HCT116 (cell line): ENCODE data around the gene CAMKK1. TPM values are rescaled to one million over a fixed set of nuclear protein-coding genes. Genes with fewer than 3 reads are reported as not detected.

Source experiments
- ATAC-seq: fragments of 200-7000 bp; cut with Tn5 transposase; 2 replicates; pipeline ENCODE4 v1.9.1; 2020; ENCODE audit warnings: mild to moderate bottlenecking, moderate library complexity
- BruUV-seq: library from RNA; stranded (reverse); fragments of 400-500 nt; replicated peaks from 2 replicates; lab custom pipeline; 2021; lab: Mats Ljungman, UMichigan
- CTCF ChIA-PET: fragments of 300-600 bp; sonication (Branson Sonifier 250); formaldehyde crosslinking; loops from one replicate; lab custom pipeline; 2021; ENCODE audit warnings: antibody characterized with exemption; lab: Charles Lee
- POLR2A ChIA-PET: fragments of 300-600, 350-600 bp; sonication (Branson Sonifier 250); formaldehyde crosslinking; loops from one replicate; lab custom pipeline; 2021; ENCODE audit warnings: antibody characterized with exemption; lab: Charles Lee
- RAD21 ChIA-PET, 2 experiments: fragments of 300-600 bp; sonication (Branson Sonifier 250); formaldehyde crosslinking; loops; one replicate each; lab custom pipeline; 2023; ENCODE audit warnings: low total read pairs in 2 of 2; ENCODE audit not compliant: uncharacterized antibody in 2 of 2, unreplicated experiment in 2 of 2, low non-redundant PET in 1 of 2; lab: Charles Lee
- DNase-seq: peaks from one replicate; pipeline ENCODE4 v3.0.0-alpha.2; 2010; ENCODE audit warnings: low read depth, low spot score
- H2AFZ ChIP-seq: fragments of 200-600 bp; shearing (Covaris generic), sonication (generic); 2 replicates; pipeline ENCODE4 v1.6.1; 2017; ENCODE audit warnings: low read depth, mixed run types, mixed read lengths, antibody characterized with exemption, low read length; ENCODE audit not compliant: poor library complexity, severe bottlenecking
- H3K27ac ChIP-seq: 2 replicates; pipeline ENCODE4 v1.5.1; 2012; ENCODE audit warnings: low read depth, low read length
- H3K27me3 ChIP-seq: fragments of 200-600 bp; sonication (generic); 2 replicates; pipeline ENCODE4 v1.6.1; 2016; ENCODE audit warnings: mixed run types, low read length, mixed read lengths; ENCODE audit not compliant: insufficient read depth
- H3K36me3 ChIP-seq, 2 experiments: fragments of 200-500 bp in 1 of 2; fragments of 200-600 bp in 1 of 2; sonication (Bioruptor generic) in 1 of 2; sonication (generic) in 1 of 2; 2 replicates each; pipeline versions ENCODE4 v1.5.1 to v1.6.1; 2014 to 2016; ENCODE audit warnings: low read length in 2 of 2, inconsistent platforms in 1 of 2, mixed read lengths in 1 of 2, mixed run types in 1 of 2; ENCODE audit not compliant: insufficient read depth in 2 of 2, control insufficient read depth in 1 of 2
- H3K4me1 ChIP-seq, 2 experiments: fragments of 200-600 bp in 1 of 2; sonication (generic) in 1 of 2; 2 replicates each; pipeline versions ENCODE4 v1.5.1 to v1.6.1; 2012 to 2017; ENCODE audit warnings: low read length in 2 of 2, inconsistent platforms in 1 of 2, mild to moderate bottlenecking in 1 of 2, mixed read lengths in 1 of 2, mixed run types in 1 of 2, moderate library complexity in 1 of 2; ENCODE audit not compliant: insufficient read depth in 2 of 2, control insufficient read depth in 1 of 2
- H3K4me2 ChIP-seq: fragments of 200-600 bp; sonication (generic); 2 replicates; pipeline ENCODE4 v1.6.1; 2017; ENCODE audit warnings: mixed run types, low read length, mixed read lengths
- H3K4me3 ChIP-seq, 2 experiments: fragments of 200-600 bp in 1 of 2; sonication (generic) in 1 of 2; replicated peaks in 1 of 2; 2 replicates each; pipeline ENCODE4 v1.5.1; 2011 to 2016; ENCODE audit warnings: low read length in 2 of 2, control low read depth in 1 of 2, low read depth in 1 of 2, mild to moderate bottlenecking in 1 of 2, mixed read lengths in 1 of 2, mixed run types in 1 of 2
- H3K79me2 ChIP-seq: fragments of 200-600 bp; sonication (generic); 2 replicates; pipeline ENCODE4 v1.6.1; 2017; ENCODE audit warnings: mild to moderate bottlenecking, mixed run types, low read length, moderate library complexity, mixed read lengths; ENCODE audit not compliant: insufficient read depth
- H3K9ac ChIP-seq: fragments of 200-600 bp; sonication (generic); 2 replicates; pipeline ENCODE4 v1.6.1; 2016; ENCODE audit warnings: low read length, mixed read lengths
- H3K9me2 ChIP-seq: fragments of 200-600 bp; sonication (generic), shearing (Covaris generic); 2 replicates; pipeline ENCODE4 v1.6.1; 2017; ENCODE audit warnings: mixed run types, mild to moderate bottlenecking, moderate library complexity; ENCODE audit not compliant: insufficient read depth
- H3K9me3 ChIP-seq, 2 experiments: fragments of 200-500 bp in 1 of 2; fragments of 200-600 bp in 1 of 2; sonication (Bioruptor generic) in 1 of 2; sonication (generic) in 1 of 2; 2 replicates each; pipeline ENCODE4 v1.6.1; 2014 to 2017; ENCODE audit warnings: low read length in 2 of 2, mixed read lengths in 2 of 2, inconsistent platforms in 1 of 2, low read depth in 1 of 2, mild to moderate bottlenecking in 1 of 2, mixed run types in 1 of 2, moderate library complexity in 1 of 2; ENCODE audit not compliant: control insufficient read depth in 1 of 2, insufficient read depth in 1 of 2
- H4K20me1 ChIP-seq: fragments of 200-600 bp; sonication (generic), shearing (Covaris generic); 2 replicates; pipeline ENCODE4 v1.6.1; 2017; ENCODE audit warnings: mixed run types, mild to moderate bottlenecking, moderate library complexity; ENCODE audit not compliant: insufficient read depth
- CBX3 ChIP-seq: IDR thresholded peaks from 2 replicates; pipeline ENCODE4 v1.6.1; 2012; ENCODE audit warnings: low read depth
- CEBPB ChIP-seq: IDR thresholded peaks from 2 replicates; pipeline ENCODE4 v1.6.1; 2012; ENCODE audit warnings: low read depth
- CTCF ChIP-seq, 3 experiments: fragments of 200-600 bp in 1 of 3; sonication (generic) in 1 of 3; IDR thresholded peaks in 2 of 3; conservative IDR thresholded peaks in 1 of 3; 2 replicates each; pipeline ENCODE4 v1.5.1; 2012 to 2017; ENCODE audit warnings: low read depth in 2 of 3, low read length in 2 of 3, antibody characterized with exemption in 1 of 3, borderline replicate concordance in 1 of 3, control low read depth in 1 of 3, mild to moderate bottlenecking in 1 of 3, mixed read lengths in 1 of 3, mixed run types in 1 of 3, moderate library complexity in 1 of 3; ENCODE audit not compliant: insufficient read depth in 1 of 3
- EGR1 ChIP-seq: IDR thresholded peaks from 2 replicates; pipeline ENCODE4 v1.6.1; 2012; ENCODE audit warnings: low read depth
- ELF1 ChIP-seq: IDR thresholded peaks from 2 replicates; pipeline ENCODE4 v1.6.1; 2012; ENCODE audit warnings: low read depth, borderline replicate concordance
- FOSL1 ChIP-seq: IDR thresholded peaks from 2 replicates; pipeline ENCODE4 v1.6.1; 2012; ENCODE audit warnings: low read depth
- JUND ChIP-seq: IDR thresholded peaks from 2 replicates; pipeline ENCODE4 v1.6.1; 2012
- POLR2AphosphoS5 ChIP-seq: IDR thresholded peaks from 2 replicates; pipeline ENCODE4 v1.6.1; 2011; ENCODE audit warnings: mild to moderate bottlenecking, low read depth, low read length, moderate library complexity
- RAD21 ChIP-seq: IDR thresholded peaks from 2 replicates; pipeline ENCODE4 v1.6.1; 2012; ENCODE audit warnings: low read depth, mild to moderate bottlenecking
- REST ChIP-seq: IDR thresholded peaks from 2 replicates; pipeline ENCODE4 v1.6.1; 2012; ENCODE audit warnings: low read depth
- SIN3A ChIP-seq: IDR thresholded peaks from 2 replicates; pipeline ENCODE4 v1.6.1; 2012; ENCODE audit warnings: low read depth
- SP1 ChIP-seq: IDR thresholded peaks from 2 replicates; pipeline ENCODE4 v1.6.1; 2012; ENCODE audit warnings: low read depth
- SRF ChIP-seq: IDR thresholded peaks from 2 replicates; pipeline ENCODE4 v1.6.1; 2012; ENCODE audit warnings: low read depth
- TCF7L2 ChIP-seq: IDR thresholded peaks from 2 replicates; pipeline ENCODE4 v1.7.0; 2011; ENCODE audit warnings: borderline replicate concordance, inconsistent platforms; ENCODE audit not compliant: insufficient read depth, insufficient read length; ENCODE audit errors: extremely low read depth
- YY1 ChIP-seq: IDR thresholded peaks from 2 replicates; pipeline ENCODE4 v1.6.1; 2011; ENCODE audit warnings: low read length, low read depth, moderate library complexity, mild to moderate bottlenecking; ENCODE audit not compliant: insufficient replicate concordance; ENCODE audit errors: extremely low read depth
- ZFX ChIP-seq: fragments of 450-650 bp; IDR thresholded peaks from 2 replicates; pipeline ENCODE4 v1.6.1; 2017
- ZNF274 ChIP-seq: fragments of 200-500 bp; sonication (Bioruptor generic); IDR thresholded peaks from 2 replicates; pipeline ENCODE4 v1.6.1; 2014; ENCODE audit warnings: mild to moderate bottlenecking, low read depth, low read length, inconsistent platforms
- intact Hi-C: fragments of 100-400 bp; cut with micrococcal nuclease; formaldehyde crosslinking; loops from 2 replicates; pipeline ENCODE4 v1.10.0; 2022
- total RNA-seq: library from RNA; stranded (reverse); gene quantifications from one replicate; pipeline ENCODE4 v1.2.1, GENCODE V29; 2021; ENCODE audit not compliant: unreplicated experiment
- TF ChIP-seq, protein P1 (sequence below): IDR thresholded peaks from 2 replicates; pipeline ENCODE4 v1.6.1; 2011; ENCODE audit warnings: mild to moderate bottlenecking, low read length, moderate library complexity; ENCODE audit not compliant: insufficient replicate concordance; ENCODE audit errors: extremely low read depth
- TF ChIP-seq, protein P2 (sequence below): IDR thresholded peaks from 2 replicates; pipeline ENCODE4 v1.6.1; 2012

CAMKK1 gene
- total RNA-seq, 1 experiment from 2014 or later: 10.6 TPM

DNA sequence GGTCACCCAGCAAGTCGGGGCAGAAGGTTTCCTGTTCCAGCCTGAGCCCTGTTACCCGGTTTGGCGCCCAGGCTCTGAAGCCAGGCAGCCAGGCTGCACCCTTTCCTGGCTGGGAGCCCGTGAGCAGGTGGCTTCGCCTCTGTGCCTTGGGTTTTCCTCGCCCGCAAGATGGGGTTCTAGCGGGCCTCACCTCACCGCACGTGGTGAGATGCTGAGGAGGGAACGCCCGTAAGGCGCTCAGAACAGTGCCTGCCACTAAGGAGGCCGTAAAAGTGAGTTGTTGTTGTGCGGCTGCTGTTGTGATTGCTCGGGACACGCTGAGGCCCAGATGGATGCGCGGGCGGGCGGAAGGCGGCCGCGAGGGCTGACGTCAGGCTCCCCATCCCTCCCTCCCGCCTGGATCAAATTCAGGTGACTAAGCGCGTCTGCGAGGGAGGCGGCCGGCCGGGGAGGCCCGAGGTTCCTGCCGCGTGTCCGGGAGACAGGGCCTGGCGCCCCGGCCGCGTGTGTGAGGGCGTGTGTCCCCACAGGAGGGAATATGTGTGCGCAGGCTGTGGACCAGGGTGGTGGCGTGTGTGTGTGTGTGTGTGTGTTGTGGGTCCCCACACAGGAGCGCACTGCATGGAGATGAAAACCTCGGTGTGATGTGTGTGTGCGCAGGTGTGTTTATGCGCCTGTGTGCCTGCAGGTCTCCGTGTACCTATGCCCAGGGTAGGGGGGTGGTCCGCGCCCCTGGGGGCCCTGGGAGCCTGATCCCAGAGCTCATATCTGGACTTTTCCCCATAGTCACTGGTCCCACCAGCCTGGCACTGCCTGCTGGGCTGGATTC, 4.3 kb downstream of the CAMKK1 start:
- H3K4me2 ChIP-seq: peak overlapping the region; percentile 89
- peaks cover 61 to 75% of the 10 kb centered on the region in 2 experiments for H3K4me1 ChIP-seq
- no peaks in the 10 kb centered on the region for H3K9me2 ChIP-seq
- H2AFZ ChIP-seq: no peak overlapping the region
- CTCF ChIA-PET: interaction anchor here (0.6 kb wide), 1 partner anchor 26 kb away, joined by 3 read pairs; no protein-coding TSS in a partner anchor
- H3K9ac ChIP-seq: peak overlapping the region; percentile 63
- no peaks in the 10 kb centered on the region for H3K27me3 ChIP-seq
- POLR2A ChIA-PET: no interaction called here
- TSS peak; percentile 98 for BruUV-seq
- H4K20me1 ChIP-seq: no peaks in the 10 kb centered on the region
- H3K27ac ChIP-seq: peak overlapping the region; percentile 83
- H3K36me3 ChIP-seq: peaks cover 4 to 8% of the 10 kb centered on the region in 2 experiments; a peak in 2 of 4 replicates
- DNase-seq: peak; percentile 72
- H3K9me3 ChIP-seq: no peaks in the 10 kb centered on the region
- RAD21 ChIA-PET: no interaction called here
- peak; percentile 35 for ATAC-seq
- intact Hi-C loops: no loop called here
- H3K79me2 ChIP-seq: peaks cover 16% of the 10 kb centered on the region; the same call in 1 of the 2 replicates
- peak overlapping the region; percentile 40 to 53 for H3K4me3 ChIP-seq
- TF ChIP-seq POLR2AphosphoS5 (peak; percentile 72), SIN3A (peak; percentile 34; the same call in 1 of the 2 replicates), CTCF (IDR thresholded peaks at IDR 0.05 in 2 of 3, conservative IDR thresholded peaks at IDR 0.05 in 1 of 3; ENCODE audit: borderline replicate concordance in 1 of 3, insufficient read depth in 1 of 3, low read depth in 2 of 3, low read length in 2 of 3) (no peak), RAD21 (no peak), CEBPB (no peak), EGR1 (peak; percentile 80), CBX3 (no peak; the same call in none of the 2 replicates), SRF (no peak), YY1 (peak; percentile 24), FOSL1 (peak; percentile 44; the same call in 1 of the 2 replicates), REST (no peak), ZNF274 (no peak), SP1 (peak; percentile 63), ELF1 (no peak), ZFX (peak; percentile 69; the same call in 1 of the 2 replicates), TCF7L2 (no peak), JUND (peak; percentile 60)
- TF ChIP-seq, protein P1, sequence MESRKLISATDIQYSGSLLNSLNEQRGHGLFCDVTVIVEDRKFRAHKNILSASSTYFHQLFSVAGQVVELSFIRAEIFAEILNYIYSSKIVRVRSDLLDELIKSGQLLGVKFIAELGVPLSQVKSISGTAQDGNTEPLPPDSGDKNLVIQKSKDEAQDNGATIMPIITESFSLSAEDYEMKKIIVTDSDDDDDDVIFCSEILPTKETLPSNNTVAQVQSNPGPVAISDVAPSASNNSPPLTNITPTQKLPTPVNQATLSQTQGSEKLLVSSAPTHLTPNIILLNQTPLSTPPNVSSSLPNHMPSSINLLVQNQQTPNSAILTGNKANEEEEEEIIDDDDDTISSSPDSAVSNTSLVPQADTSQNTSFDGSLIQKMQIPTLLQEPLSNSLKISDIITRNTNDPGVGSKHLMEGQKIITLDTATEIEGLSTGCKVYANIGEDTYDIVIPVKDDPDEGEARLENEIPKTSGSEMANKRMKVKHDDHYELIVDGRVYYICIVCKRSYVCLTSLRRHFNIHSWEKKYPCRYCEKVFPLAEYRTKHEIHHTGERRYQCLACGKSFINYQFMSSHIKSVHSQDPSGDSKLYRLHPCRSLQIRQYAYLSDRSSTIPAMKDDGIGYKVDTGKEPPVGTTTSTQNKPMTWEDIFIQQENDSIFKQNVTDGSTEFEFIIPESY: no peak
- TF ChIP-seq, protein P2, sequence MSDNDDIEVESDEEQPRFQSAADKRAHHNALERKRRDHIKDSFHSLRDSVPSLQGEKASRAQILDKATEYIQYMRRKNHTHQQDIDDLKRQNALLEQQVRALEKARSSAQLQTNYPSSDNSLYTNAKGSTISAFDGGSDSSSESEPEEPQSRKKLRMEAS: peak; percentile 95
